Measurements from ENCODE around the gene SCD5. TPM values are rescaled to one million over a fixed set of nuclear protein-coding genes. Genes with fewer than 3 reads are reported as not detected.

SCD5 gene
- total and polyA plus RNA-seq, 2 donors (not counting 3 experiments of a cell fraction or from before 2014, with no cell fraction given) = 38.4 to 38.5 TPM

GRCh38 chr4:82679531-82679930 is 119.1 kb downstream of the SCD5 start:
- ChIA-PET POLR2A (interaction anchor here (0.7 kb wide), 1 partner anchor 112 kb away, joined by 4 read pairs; no protein-coding TSS in a partner anchor), CTCF (interaction anchor here (0.8 kb wide), 1 partner anchor 60 kb away, joined by 3 read pairs; no protein-coding TSS in a partner anchor)
- Histone ChIP-seq H3K4me2 (ENCODE audit: insufficient read depth, low read length) (no peak overlapping the region), H3K27me3 (ENCODE audit: control insufficient read depth in 2 of 2, insufficient read depth in 2 of 2, low read length in 2 of 2) (no peaks in the 10 kb centered on the region), H3K4me3 (replicated peaks in 1 of 3; ENCODE audit: insufficient read depth in 1 of 3, low read depth in 1 of 3, low read length in 3 of 3) (no peak overlapping the region), H2AFZ (ENCODE audit: low read depth, low read length) (no peak overlapping the region), H3K9me3 (replicated peaks; ENCODE audit: control insufficient read depth, insufficient read depth, low read length) (no peaks in the 10 kb centered on the region), H3K9ac (replicated peaks; ENCODE audit: extremely low read depth, insufficient read depth, low read length) (no peak overlapping the region), H3K4me1 (ENCODE audit: control insufficient read depth, extremely low read depth, insufficient read depth, low read length) (peaks cover 2% of the 10 kb centered on the region), H3K36me3 (ENCODE audit: control insufficient read depth in 2 of 2, extremely low read depth in 1 of 2, insufficient read depth in 2 of 2, low read length in 2 of 2) (peaks cover 0 to 11% of the 10 kb centered on the region in 2 experiments), H3K27ac (ENCODE audit: insufficient read depth, low read depth, low read length) (no peak overlapping the region), H3K79me2 (ENCODE audit: control insufficient read depth, insufficient read depth, low read length) (no peaks in the 10 kb centered on the region), H4K20me1 (replicated peaks; ENCODE audit: control insufficient read depth, extremely low read depth, insufficient read depth, low read length) (peaks cover 2% of the 10 kb centered on the region), H3K9me1 (replicated peaks; ENCODE audit: control insufficient read depth, extremely low read depth, insufficient read depth, low read length) (no peaks in the 10 kb centered on the region)
- DNase-seq (ENCODE audit: low read depth, low spot score) = no peak
- intact Hi-C loops (cut with micrococcal nuclease) (no loop called here), dilution Hi-C loops (cut with MboI; ENCODE audit: extremely low pct_ligation_motif_present, low sequenced_read_pairs) (no loop called here)
- TF ChIP-seq EZH2 (IDR thresholded peaks at IDR 0.05; ENCODE audit: borderline replicate concordance, low read depth, low read length, severe bottlenecking) (no peak), MAX (IDR thresholded peaks at IDR 0.05; ENCODE audit: insufficient read depth, insufficient read length) (no peak), JUN (IDR thresholded peaks at IDR 0.05; ENCODE audit: borderline replicate concordance, insufficient read depth, insufficient read length, low read depth) (no peak), GATA2 (IDR thresholded peaks at IDR 0.05; ENCODE audit: insufficient read depth, insufficient read length, low read depth, low read length) (no peak), FOS (IDR thresholded peaks at IDR 0.05; ENCODE audit: borderline replicate concordance, insufficient read depth, low read length) (no peak), POLR2AphosphoS5 (IDR thresholded peaks at IDR 0.05; ENCODE audit: insufficient read depth, low read depth, low read length) (no peak), POLR2A (IDR thresholded peaks at IDR 0.05; ENCODE audit: low read depth, low read length) (no peak), CTCF (IDR thresholded peaks at IDR 0.05; ENCODE audit: extremely low read depth in 1 of 2, insufficient read depth in 1 of 2, low read depth in 1 of 2, low read length in 2 of 2) (no peak), MYC (IDR thresholded peaks at IDR 0.05; ENCODE audit: low read depth, low read length) (no peak)
- no TSS peak for BruUV-seq (replicated peaks)
- FAIRE-seq = no peak

All from endothelial cell of umbilical vein (primary cell).